ENCODE results near the gene CRYBB1. TPM values are rescaled to one million over a fixed set of nuclear protein-coding genes. Genes with fewer than 3 reads are reported as not detected.

CRYBB1 gene
- total RNA-seq, 1 donor: not detected

DNA sequence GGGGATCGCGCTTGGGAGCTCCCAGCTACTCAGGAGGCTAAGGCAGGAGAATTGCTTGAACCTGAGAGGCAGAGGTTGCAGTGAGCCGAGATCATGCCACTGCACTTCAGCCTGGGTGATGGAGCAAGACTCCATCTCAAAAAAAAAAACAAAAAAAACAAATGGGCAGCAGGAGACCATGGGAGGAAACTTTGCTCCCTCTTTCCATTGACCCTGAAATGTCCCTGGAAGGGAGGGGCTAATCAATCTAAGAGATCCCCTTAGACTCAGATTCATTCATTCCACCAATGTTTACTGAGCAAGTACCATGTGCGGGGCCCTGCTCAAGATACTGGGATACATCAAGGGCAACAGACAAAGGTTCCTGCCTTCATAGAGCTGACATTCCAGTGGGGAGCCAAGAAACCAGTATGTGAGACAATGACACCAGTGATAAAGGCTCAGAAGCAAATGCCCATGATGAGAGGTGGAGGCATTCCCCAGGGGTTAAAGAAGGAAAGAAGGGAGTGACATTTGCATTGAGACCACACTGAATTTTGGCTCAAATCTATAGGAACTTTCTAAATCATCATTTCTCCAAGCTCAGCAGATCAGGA is 67.8 kb downstream of the CRYBB1 start:
- TF ChIP-seq, protein P1, sequence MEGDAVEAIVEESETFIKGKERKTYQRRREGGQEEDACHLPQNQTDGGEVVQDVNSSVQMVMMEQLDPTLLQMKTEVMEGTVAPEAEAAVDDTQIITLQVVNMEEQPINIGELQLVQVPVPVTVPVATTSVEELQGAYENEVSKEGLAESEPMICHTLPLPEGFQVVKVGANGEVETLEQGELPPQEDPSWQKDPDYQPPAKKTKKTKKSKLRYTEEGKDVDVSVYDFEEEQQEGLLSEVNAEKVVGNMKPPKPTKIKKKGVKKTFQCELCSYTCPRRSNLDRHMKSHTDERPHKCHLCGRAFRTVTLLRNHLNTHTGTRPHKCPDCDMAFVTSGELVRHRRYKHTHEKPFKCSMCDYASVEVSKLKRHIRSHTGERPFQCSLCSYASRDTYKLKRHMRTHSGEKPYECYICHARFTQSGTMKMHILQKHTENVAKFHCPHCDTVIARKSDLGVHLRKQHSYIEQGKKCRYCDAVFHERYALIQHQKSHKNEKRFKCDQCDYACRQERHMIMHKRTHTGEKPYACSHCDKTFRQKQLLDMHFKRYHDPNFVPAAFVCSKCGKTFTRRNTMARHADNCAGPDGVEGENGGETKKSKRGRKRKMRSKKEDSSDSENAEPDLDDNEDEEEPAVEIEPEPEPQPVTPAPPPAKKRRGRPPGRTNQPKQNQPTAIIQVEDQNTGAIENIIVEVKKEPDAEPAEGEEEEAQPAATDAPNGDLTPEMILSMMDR (IDR thresholded peaks at IDR 0.05; ENCODE audit: insufficient read depth, low read length): no peak
- DNase-seq (ENCODE audit: low read depth): no peak
- no peak overlapping the region for H3K4me3 ChIP-seq (ENCODE audit: low read depth, low read length)

Small RNAs within 50 kb of the gene (small RNA-seq; reads per million reads assigned to genes)
- gene MIR548J: 3.2 reads per million, percentile 82 among the genes with 10 or more reads in this experiment
- not detected for gene RF01874

Other genes with a start within 250 kb of the CRYBB1 start
- 2.9 and 4.2 TPM in 2 replicates for gene ASPHD2, start 188.8 kb downstream of the CRYBB1 start, total RNA-seq (ENCODE audit: low replicate concordance)
- gene HPS4, start 134.2 kb downstream of the CRYBB1 start, total RNA-seq (ENCODE audit: low replicate concordance): 38.5 and 72.4 TPM in 2 replicates
- 15.7 and 27.1 TPM in 2 replicates for gene SRRD, start 134.2 kb downstream of the CRYBB1 start, total RNA-seq (ENCODE audit: low replicate concordance)
- gene TFIP11, start 105.6 kb downstream of the CRYBB1 start, total RNA-seq (ENCODE audit: low replicate concordance): 25.4 and 45.7 TPM in 2 replicates
- gene TPST2, start 27.9 kb downstream of the CRYBB1 start, total RNA-seq (ENCODE audit: low replicate concordance): 15.5 and 48.1 TPM in 2 replicates
- gene CRYBA4, start 3.9 kb upstream of the CRYBB1 start, total RNA-seq (ENCODE audit: low replicate concordance): not detected in 2 replicates
- gene MIAT, start 39.6 kb upstream of the CRYBB1 start, total RNA-seq (ENCODE audit: low replicate concordance): 0.72 and 2.0 TPM in 2 replicates

Measured in fibroblast of the aortic adventitia (primary cell).